ENCODE data around the gene SDHC. TPM values are rescaled to one million over a fixed set of nuclear protein-coding genes. Genes with fewer than 3 reads are reported as not detected.

Gene SDHC
- total and polyA plus RNA-seq, 2 experiments from 2014 or later, result 84.4 to 107 TPM

- no peak overlapping the region for H3K4me3 Mint-ChIP-seq
- H3K27ac ChIP-seq (ENCODE audit: low read depth), result no peak overlapping the region
- no peaks in the 10 kb centered on the region for H3K4me1 ChIP-seq (ENCODE audit: insufficient read depth)
- H3K9me3 Mint-ChIP-seq, result no peaks in the 10 kb centered on the region
- peaks cover 7% of the 10 kb centered on the region for H3K36me3 Mint-ChIP-seq (ENCODE audit: low read depth)
- H3K4me2 ChIP-seq, result no peak overlapping the region
- H3K27me3 Mint-ChIP-seq (ENCODE audit: insufficient read depth, low read depth, poor library complexity), result no peaks in the 10 kb centered on the region
- no peak for DNase-seq (ENCODE audit: low spot score)
- no peak overlapping the region; the same call in 1 of the 2 replicates for H3K27ac Mint-ChIP-seq
- peaks cover 12% of the 10 kb centered on the region for H4K20me1 ChIP-seq (replicated peaks; ENCODE audit: insufficient read depth)
- no peaks in the 10 kb centered on the region for H3K4me1 Mint-ChIP-seq
- no peak overlapping the region for H3K4me3 ChIP-seq
- H3K79me2 ChIP-seq (replicated peaks; ENCODE audit: insufficient read depth), result no peaks in the 10 kb centered on the region; the same call in 1 of the 2 replicates
- no peak for ATAC-seq
- H3K27me3 ChIP-seq (ENCODE audit: insufficient read depth), result no peaks in the 10 kb centered on the region
- no peaks in the 10 kb centered on the region for H3K9me2 ChIP-seq (ENCODE audit: insufficient read depth)
- no peak overlapping the region for H2AFZ ChIP-seq
- H3F3A ChIP-seq (replicated peaks; ENCODE audit: low read depth), result 0 out of 2 replicates have a peak, but pooled peaks cover 3% of the 10 kb centered on the region
- no peaks in the 10 kb centered on the region; the same call in none of the 2 replicates for H3K36me3 ChIP-seq (ENCODE audit: insufficient read depth)
- TF ChIP-seq ZNF331 (CRISPR knock-in tag; IDR thresholded peaks at IDR 0.05; ENCODE audit: low read depth) (no peak), ETS1 (IDR thresholded peaks at IDR 0.05) (no peak), CREB1 (CRISPR knock-in tag; IDR thresholded peaks at IDR 0.05; ENCODE audit: low read depth) (no peak), JUNB (IDR thresholded peaks at IDR 0.05; ENCODE audit: unreplicated experiment) (no peak), NANOG (IDR thresholded peaks at IDR 0.05; ENCODE audit: borderline replicate concordance) (no peak), EZH2 (IDR thresholded peaks at IDR 0.05; ENCODE audit: low read depth, unreplicated experiment) (no peak), EZH2phosphoT487 (IDR thresholded peaks at IDR 0.05; ENCODE audit: unreplicated experiment) (no peak), ZNF462 (CRISPR knock-in tag; IDR thresholded peaks at IDR 0.05) (no peak)
- TF ChIP-seq, protein P1, sequence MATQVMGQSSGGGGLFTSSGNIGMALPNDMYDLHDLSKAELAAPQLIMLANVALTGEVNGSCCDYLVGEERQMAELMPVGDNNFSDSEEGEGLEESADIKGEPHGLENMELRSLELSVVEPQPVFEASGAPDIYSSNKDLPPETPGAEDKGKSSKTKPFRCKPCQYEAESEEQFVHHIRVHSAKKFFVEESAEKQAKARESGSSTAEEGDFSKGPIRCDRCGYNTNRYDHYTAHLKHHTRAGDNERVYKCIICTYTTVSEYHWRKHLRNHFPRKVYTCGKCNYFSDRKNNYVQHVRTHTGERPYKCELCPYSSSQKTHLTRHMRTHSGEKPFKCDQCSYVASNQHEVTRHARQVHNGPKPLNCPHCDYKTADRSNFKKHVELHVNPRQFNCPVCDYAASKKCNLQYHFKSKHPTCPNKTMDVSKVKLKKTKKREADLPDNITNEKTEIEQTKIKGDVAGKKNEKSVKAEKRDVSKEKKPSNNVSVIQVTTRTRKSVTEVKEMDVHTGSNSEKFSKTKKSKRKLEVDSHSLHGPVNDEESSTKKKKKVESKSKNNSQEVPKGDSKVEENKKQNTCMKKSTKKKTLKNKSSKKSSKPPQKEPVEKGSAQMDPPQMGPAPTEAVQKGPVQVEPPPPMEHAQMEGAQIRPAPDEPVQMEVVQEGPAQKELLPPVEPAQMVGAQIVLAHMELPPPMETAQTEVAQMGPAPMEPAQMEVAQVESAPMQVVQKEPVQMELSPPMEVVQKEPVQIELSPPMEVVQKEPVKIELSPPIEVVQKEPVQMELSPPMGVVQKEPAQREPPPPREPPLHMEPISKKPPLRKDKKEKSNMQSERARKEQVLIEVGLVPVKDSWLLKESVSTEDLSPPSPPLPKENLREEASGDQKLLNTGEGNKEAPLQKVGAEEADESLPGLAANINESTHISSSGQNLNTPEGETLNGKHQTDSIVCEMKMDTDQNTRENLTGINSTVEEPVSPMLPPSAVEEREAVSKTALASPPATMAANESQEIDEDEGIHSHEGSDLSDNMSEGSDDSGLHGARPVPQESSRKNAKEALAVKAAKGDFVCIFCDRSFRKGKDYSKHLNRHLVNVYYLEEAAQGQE (IDR thresholded peaks at IDR 0.05; ENCODE audit: unreplicated experiment), result no peak
Measured at GRCh38 chr1:161350671-161351070, 36.5 kb downstream of the SDHC start.

Measured in GM23338 (cell line).